Activated CD8-positive, alpha-beta T cell treated with anti-CD3 and anti-CD28 coated beads for 36 hours (primary cell): ENCODE measurements around the gene GCHFR. TPM values are rescaled to one million over a fixed set of nuclear protein-coding genes. Genes with fewer than 3 reads are reported as not detected.

Source experiments
- ATAC-seq: fragments of 200-7000 bp; cut with Tn5 transposase; one replicate; pipeline ENCODE4 v1.10.0; 2021; ENCODE audit warnings: mild to moderate bottlenecking, moderate library complexity
- CTCF ChIA-PET: fragments of 350-600 bp; sonication (Branson Sonifier 250); formaldehyde crosslinking; loops from one replicate; lab custom pipeline; 2021; ENCODE audit warnings: antibody characterized with exemption; lab: Charles Lee
- POLR2A ChIA-PET: fragments of 350-600 bp; sonication (Branson Sonifier 250); formaldehyde crosslinking; loops from one replicate; lab custom pipeline; 2021; ENCODE audit warnings: antibody characterized with exemption; lab: Charles Lee
- DNase-seq: peaks from one replicate; pipeline ENCODE4 v3.0.0-alpha.2; 2020
- H3K27ac Mint-ChIP-seq: one replicate; pipeline ENCODE4 v1.8.0; 2021; ENCODE audit warnings: mild to moderate bottlenecking, mixed read lengths
- H3K27me3 Mint-ChIP-seq: one replicate; pipeline ENCODE4 v1.8.0; 2021; ENCODE audit warnings: mixed read lengths
- H3K36me3 Mint-ChIP-seq: one replicate; pipeline ENCODE4 v1.8.0; 2021; ENCODE audit warnings: low read depth, mixed read lengths
- H3K4me1 Mint-ChIP-seq: one replicate; pipeline ENCODE4 v1.8.0; 2021; ENCODE audit warnings: low read depth, mixed read lengths
- H3K4me3 Mint-ChIP-seq: one replicate; pipeline ENCODE4 v1.8.0; 2021; ENCODE audit warnings: mild to moderate bottlenecking, moderate library complexity, mixed read lengths
- H3K9me3 Mint-ChIP-seq: one replicate; pipeline ENCODE4 v1.8.0; 2021; ENCODE audit warnings: mixed read lengths
- intact Hi-C: fragments of 100-400 bp; cut with micrococcal nuclease; formaldehyde crosslinking; loops from one replicate; pipeline ENCODE4 v1.10.0; 2022
- total RNA-seq, 2 experiments: library from RNA; stranded (reverse); gene quantifications; one replicate each; pipeline ENCODE4 v1.2.3, GENCODE V29; 2021
- TF ChIP-seq, protein P1 (sequence below): fragments of 200-600 bp; IDR thresholded peaks from one replicate; pipeline ENCODE4 v1.8.0; 2022; ENCODE audit warnings: antibody characterized with exemption, mild to moderate bottlenecking

GCHFR gene
- total RNA-seq, 2 experiments from 2014 or later = 44.8 to 46.6 TPM

DNA sequence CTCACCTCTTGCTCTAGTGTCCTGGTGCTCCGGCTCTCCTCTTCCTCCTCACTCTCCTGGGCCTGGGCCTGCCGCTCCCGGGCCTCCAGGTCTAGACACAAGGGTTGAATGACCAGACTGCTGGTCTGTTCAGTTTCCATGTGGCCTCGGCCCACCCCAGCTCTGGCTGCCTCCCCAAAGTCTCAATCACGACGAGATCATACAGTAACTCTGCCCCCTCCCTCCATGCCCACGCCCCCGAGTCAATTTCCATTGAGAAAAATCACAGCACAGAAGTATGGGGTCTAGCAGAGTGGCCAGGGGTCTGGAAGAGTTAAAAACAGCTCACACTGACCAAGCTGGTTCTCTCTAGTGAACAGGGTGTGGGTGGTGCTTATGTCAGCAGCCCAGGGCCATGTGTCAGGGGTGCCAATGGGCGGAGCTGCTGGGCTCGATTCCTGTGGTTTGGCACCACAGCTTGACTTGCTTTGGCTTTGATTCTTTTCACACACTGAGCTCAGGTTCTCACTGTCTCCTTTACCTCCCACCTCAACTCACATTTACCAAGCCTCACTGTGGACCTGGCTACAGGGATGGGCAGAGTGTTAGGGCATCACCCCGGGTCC lies 12.8 kb downstream of the GCHFR start:
- Mint-ChIP-seq H3K27ac (peak overlapping the region; percentile 52), H3K9me3 (no peaks in the 10 kb centered on the region), H3K4me1 (peaks cover 9% of the 10 kb centered on the region), H3K4me3 (no peak overlapping the region), H3K27me3 (no peaks in the 10 kb centered on the region), H3K36me3 (peaks cover 13% of the 10 kb centered on the region)
- ChIA-PET CTCF (interaction anchor here (0.7 to 2.0 kb wide), 4 partner anchors 9 to 31 kb away, joined by 3 to 8 read pairs (median 4); no protein-coding TSS in a partner anchor), POLR2A (interaction anchor here (1.0 to 1.3 kb wide), 3 partner anchors 12 to 82 kb away, joined by 3 to 5 read pairs (median 4); partner anchors contain the start of genes GCHFR and RAD51)
- TF ChIP-seq, protein P1, sequence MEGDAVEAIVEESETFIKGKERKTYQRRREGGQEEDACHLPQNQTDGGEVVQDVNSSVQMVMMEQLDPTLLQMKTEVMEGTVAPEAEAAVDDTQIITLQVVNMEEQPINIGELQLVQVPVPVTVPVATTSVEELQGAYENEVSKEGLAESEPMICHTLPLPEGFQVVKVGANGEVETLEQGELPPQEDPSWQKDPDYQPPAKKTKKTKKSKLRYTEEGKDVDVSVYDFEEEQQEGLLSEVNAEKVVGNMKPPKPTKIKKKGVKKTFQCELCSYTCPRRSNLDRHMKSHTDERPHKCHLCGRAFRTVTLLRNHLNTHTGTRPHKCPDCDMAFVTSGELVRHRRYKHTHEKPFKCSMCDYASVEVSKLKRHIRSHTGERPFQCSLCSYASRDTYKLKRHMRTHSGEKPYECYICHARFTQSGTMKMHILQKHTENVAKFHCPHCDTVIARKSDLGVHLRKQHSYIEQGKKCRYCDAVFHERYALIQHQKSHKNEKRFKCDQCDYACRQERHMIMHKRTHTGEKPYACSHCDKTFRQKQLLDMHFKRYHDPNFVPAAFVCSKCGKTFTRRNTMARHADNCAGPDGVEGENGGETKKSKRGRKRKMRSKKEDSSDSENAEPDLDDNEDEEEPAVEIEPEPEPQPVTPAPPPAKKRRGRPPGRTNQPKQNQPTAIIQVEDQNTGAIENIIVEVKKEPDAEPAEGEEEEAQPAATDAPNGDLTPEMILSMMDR = no peak
- intact Hi-C loops = no loop called here
- DNase-seq = peak; percentile 83
- ATAC-seq = peak; percentile 99

DNA sequence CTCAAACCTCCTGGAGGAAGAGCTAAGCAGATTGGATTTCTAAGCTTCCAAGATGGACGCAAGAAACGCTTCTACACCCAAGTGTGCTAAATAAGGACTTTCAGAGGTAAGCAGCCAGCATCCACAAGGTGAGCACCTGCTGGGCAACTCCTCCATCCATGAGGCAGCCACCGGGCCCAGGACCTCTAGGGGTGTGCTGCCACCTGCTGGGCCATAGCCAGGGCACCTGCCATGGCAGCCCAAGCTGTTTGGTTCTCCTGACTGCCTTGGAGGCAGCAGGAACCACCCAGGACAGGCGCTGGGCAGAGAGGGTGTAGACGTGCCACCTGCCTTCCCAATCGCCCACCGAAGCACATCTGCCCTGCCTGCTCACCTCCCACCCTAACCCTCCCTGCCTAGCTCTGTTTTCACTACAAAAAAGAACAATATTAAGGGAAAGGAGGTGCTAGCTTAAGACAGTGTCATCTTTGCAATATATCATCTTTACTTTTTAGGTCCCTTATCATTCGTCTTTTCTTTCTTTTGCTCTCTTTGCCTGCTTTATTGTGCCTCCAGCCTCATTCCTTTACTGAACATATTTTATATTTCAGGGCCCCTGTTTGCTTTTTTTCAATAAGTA lies 18.9 kb downstream of the GCHFR start:
- peaks cover 17% of the 10 kb centered on the region for H3K4me1 Mint-ChIP-seq
- H3K27ac Mint-ChIP-seq = no peak overlapping the region
- ATAC-seq (peak; percentile 90), DNase-seq (peak; percentile 87)
- TF ChIP-seq, protein P1 = peak; percentile 77
- H3K9me3 Mint-ChIP-seq = no peaks in the 10 kb centered on the region
- no peak overlapping the region for H3K4me3 Mint-ChIP-seq
- CTCF ChIA-PET = interaction anchor here (0.8 to 3.0 kb wide), 40 partner anchors 9 to 193 kb away, joined by 3 to 32 read pairs (median 4); partner anchors contain the start of genes C15orf62, GCHFR, RAD51 and SPINT1
- POLR2A ChIA-PET = interaction anchor here (0.5 to 1.9 kb wide), 7 partner anchors 12 to 308 kb away, joined by 3 to 14 read pairs (median 4); partner anchors contain the start of genes C15orf62 and RAD51
- peaks cover 8% of the 10 kb centered on the region for H3K36me3 Mint-ChIP-seq
- no peaks in the 10 kb centered on the region for H3K27me3 Mint-ChIP-seq
- intact Hi-C loops = loop anchor here (2.0 kb wide), 1 partner anchor 104 kb away; no protein-coding TSS in a partner anchor

DNA sequence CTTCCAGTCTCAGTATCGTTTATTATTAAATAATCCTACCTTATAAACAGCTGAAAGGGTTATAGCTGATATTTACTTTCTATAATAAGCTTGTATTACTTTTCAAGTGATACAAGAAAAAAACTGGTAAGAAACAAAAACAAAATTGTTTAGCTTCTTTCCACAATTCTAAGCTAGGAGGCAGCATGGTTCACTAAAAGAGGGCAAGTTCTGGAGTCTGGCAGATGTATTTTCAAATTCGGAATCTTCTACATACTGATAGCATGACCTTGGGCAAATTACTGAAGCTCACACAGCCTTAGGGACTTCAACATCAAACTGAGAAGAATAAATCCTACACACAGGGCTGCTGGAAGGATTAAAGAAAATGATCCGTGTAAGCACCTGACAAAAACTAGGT lies 21.3 kb downstream of the GCHFR start:
- TF ChIP-seq, protein P1 = no peak
- Mint-ChIP-seq H3K4me1 (peaks cover 30% of the 10 kb centered on the region), H3K27me3 (no peaks in the 10 kb centered on the region), H3K36me3 (peaks cover 2% of the 10 kb centered on the region), H3K27ac (no peak overlapping the region), H3K9me3 (no peaks in the 10 kb centered on the region), H3K4me3 (no peak overlapping the region)
- intact Hi-C loops = no loop called here
- no peak for DNase-seq
- ChIA-PET POLR2A (interaction anchor here (1.0 kb wide), 1 partner anchor 90 kb away, joined by 3 read pairs; the partner anchor contains the start of gene RAD51), CTCF (interaction anchor here (0.6 to 3.7 kb wide), 12 partner anchors 9 to 488 kb away, joined by 3 to 15 read pairs (median 3); partner anchors contain the start of gene GCHFR)
- ATAC-seq = no peak

DNA sequence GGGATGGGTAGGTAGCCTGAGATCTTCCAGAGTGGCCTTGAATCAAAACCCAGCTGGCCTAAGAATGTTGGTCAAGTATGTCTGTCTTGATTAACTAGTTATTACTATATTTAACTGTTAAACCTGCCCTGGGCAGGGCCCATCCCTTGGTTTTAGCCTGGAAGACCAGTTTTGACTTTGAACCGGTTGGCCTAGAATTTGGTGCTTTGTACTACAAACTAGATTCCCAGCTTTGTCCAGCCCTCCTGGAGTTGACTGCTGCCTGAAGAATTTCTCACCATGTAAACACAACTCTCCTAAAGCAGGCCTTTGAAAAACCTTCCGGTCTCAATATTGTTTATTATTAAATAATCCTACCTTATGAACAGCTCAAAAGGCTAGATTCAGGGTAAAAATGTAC lies 21.9 kb downstream of the GCHFR start:
- Mint-ChIP-seq H3K9me3 (no peaks in the 10 kb centered on the region), H3K27me3 (no peaks in the 10 kb centered on the region), H3K4me1 (peaks cover 30% of the 10 kb centered on the region), H3K4me3 (no peak overlapping the region), H3K36me3 (peaks cover 2% of the 10 kb centered on the region), H3K27ac (no peak overlapping the region)
- CTCF ChIA-PET = interaction anchor here (0.8 to 3.7 kb wide), 11 partner anchors 9 to 196 kb away, joined by 3 to 15 read pairs (median 4); partner anchors contain the start of gene GCHFR
- TF ChIP-seq, protein P1 = no peak
- POLR2A ChIA-PET = interaction anchor here (1.0 to 1.5 kb wide), 3 partner anchors 16 to 91 kb away, joined by 3 read pairs; partner anchors contain the start of genes C15orf62 and RAD51
- ATAC-seq = no peak
- no peak for DNase-seq
- intact Hi-C loops = no loop called here
